GM19438 (cell line): ENCODE measurements around the gene RARS2.

ENCODE experiments used
- ATAC-seq: cut with Tn5 transposase; IDR thresholded peaks from one replicate; pipeline ENCODE4 v1.9.1; 2021; ENCODE audit warnings: low read depth; ENCODE audit not compliant: unreplicated experiment

RARS2 gene

GRCh38 chr6:87574237-87574804, 15.5 kb downstream of the RARS2 start:
- ATAC-seq, result no peak

GRCh38 chr6:87573307-87574024, 16.3 kb downstream of the RARS2 start:
- no peak for ATAC-seq

GRCh38 chr6:87572883-87573282, 16.9 kb downstream of the RARS2 start:
- no peak for ATAC-seq

- ATAC-seq, result no peak
Measured at GRCh38 chr6:87572021-87572420, 17.8 kb downstream of the RARS2 start.

GRCh38 chr6:87561017-87561416, 28.8 kb downstream of the RARS2 start:
- ATAC-seq, result no peak

GRCh38 chr6:87558446-87558845, 31.3 kb downstream of the RARS2 start:
- no peak for ATAC-seq

- ATAC-seq, result no peak
Measured at GRCh38 chr6:87555506-87555905, 34.3 kb downstream of the RARS2 start.

GRCh38 chr6:87553159-87553765, 36.5 kb downstream of the RARS2 start:
- ATAC-seq, result no peak

GRCh38 chr6:87551799-87552198, 38.0 kb downstream of the RARS2 start:
- no peak for ATAC-seq

GRCh38 chr6:87544474-87544735, 45.4 kb downstream of the RARS2 start:
- ATAC-seq, result no peak

GRCh38 chr6:87543696-87544473, 45.9 kb downstream of the RARS2 start:
- no peak for ATAC-seq

GRCh38 chr6:87541744-87542143, 48.0 kb downstream of the RARS2 start:
- ATAC-seq, result no peak

- no peak for ATAC-seq
Measured at GRCh38 chr6:87541041-87541440, 48.7 kb downstream of the RARS2 start.

- no peak for ATAC-seq
Measured at GRCh38 chr6:87540539-87540938, 49.2 kb downstream of the RARS2 start.

GRCh38 chr6:87539554-87539953, 50.2 kb downstream of the RARS2 start:
- ATAC-seq, result no peak

GRCh38 chr6:87538510-87539260, 51.1 kb downstream of the RARS2 start:
- ATAC-seq, result no peak

GRCh38 chr6:87534377-87535047, 55.3 kb downstream of the RARS2 start:
- ATAC-seq, result no peak

GRCh38 chr6:87529221-87529620, 60.6 kb downstream of the RARS2 start:
- ATAC-seq, result no peak

GRCh38 chr6:87522686-87523085, 67.1 kb downstream of the RARS2 start:
- ATAC-seq, result no peak

- ATAC-seq, result no peak
Measured at GRCh38 chr6:87518453-87518852, 71.3 kb downstream of the RARS2 start.
